BJ (cell line): ENCODE data around the gene KRTAP10-2. TPM values are rescaled to one million over a fixed set of nuclear protein-coding genes. Genes with fewer than 3 reads are reported as not detected.

ENCODE experiments used
- CTCF ChIA-PET: fragments of 350-600 bp; formaldehyde crosslinking; extraction: SDS; loops from one replicate; lab custom pipeline; 2021; ENCODE audit warnings: antibody characterized with exemption, inconsistent platforms; lab: Yijun Ruan, JAX
- POLR2A ChIA-PET: fragments of 300-600 bp; sonication (Branson Sonifier 250); formaldehyde crosslinking; extraction: SDS; loops from one replicate; lab custom pipeline; 2021; ENCODE audit warnings: antibody characterized with exemption; lab: Charles Lee
- DNase-seq: peaks from one replicate; pipeline ENCODE4 v3.0.0-alpha.2; 2011; ENCODE audit warnings: low read depth
- H3K27me3 ChIP-seq: 2 replicates; pipeline ENCODE4 v1.6.0; 2011; ENCODE audit warnings: low read length; ENCODE audit not compliant: control insufficient read depth, insufficient read depth
- H3K36me3 ChIP-seq: 2 replicates; pipeline ENCODE4 v1.5.1; 2011; ENCODE audit warnings: low read length; ENCODE audit not compliant: control insufficient read depth, insufficient read depth
- H3K4me3 ChIP-seq: 2 replicates; pipeline ENCODE4 v1.5.1; 2011; ENCODE audit warnings: low read depth, mild to moderate bottlenecking, control low read depth, low read length
- polyA plus RNA-seq: library from polyadenylated mRNA; depleted of rRNA; stranded (reverse); fragments of >200 nt; gene quantifications from 2 replicates; pipeline ENCODE4 v1.2.3, GENCODE V29; 2011
- TF ChIP-seq, protein P1 (sequence below): IDR thresholded peaks from 2 replicates; pipeline ENCODE4 v1.5.1; 2011; ENCODE audit warnings: low read depth, mild to moderate bottlenecking, control low read depth, inconsistent platforms, low read length, moderate library complexity; ENCODE audit not compliant: insufficient read depth

KRTAP10-2 gene
- polyA plus RNA-seq, 1 experiment: not detected

DNA sequence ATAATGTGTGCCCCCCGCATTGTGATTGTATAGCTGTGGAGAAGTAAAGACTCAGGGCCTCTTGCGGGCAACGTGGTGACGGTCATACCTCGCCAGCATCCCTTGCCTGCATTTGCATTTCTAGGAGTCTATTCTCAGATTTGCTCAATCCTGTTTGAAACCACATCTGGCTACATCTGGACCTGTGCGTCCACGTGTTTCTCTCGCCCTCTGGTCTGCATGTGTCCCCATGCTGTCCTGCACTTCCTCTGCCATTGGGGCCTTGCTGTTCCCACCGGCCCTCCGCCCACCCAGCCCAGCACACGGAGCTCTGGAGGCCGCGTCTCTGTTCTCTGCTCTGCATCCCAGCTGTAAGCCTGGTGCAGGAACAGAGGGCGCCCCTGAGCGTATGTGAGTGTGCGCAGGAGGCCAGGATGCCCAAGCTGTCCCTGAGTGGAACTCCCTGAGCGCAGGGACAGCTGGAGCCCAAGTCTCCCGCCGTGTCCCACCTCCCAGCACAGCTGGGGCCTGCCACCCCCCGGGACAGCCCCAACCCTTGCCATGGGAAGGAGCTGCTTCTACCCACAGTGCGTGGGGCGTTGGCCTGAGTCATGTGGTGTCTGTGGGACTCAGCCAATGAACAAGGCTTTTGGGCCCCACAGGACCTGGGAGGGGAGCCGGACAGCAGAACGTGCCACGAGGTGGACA lies 1.6 kb downstream of the KRTAP10-2 start:
- no peak overlapping the region for H3K4me3 ChIP-seq
- TF ChIP-seq, protein P1, sequence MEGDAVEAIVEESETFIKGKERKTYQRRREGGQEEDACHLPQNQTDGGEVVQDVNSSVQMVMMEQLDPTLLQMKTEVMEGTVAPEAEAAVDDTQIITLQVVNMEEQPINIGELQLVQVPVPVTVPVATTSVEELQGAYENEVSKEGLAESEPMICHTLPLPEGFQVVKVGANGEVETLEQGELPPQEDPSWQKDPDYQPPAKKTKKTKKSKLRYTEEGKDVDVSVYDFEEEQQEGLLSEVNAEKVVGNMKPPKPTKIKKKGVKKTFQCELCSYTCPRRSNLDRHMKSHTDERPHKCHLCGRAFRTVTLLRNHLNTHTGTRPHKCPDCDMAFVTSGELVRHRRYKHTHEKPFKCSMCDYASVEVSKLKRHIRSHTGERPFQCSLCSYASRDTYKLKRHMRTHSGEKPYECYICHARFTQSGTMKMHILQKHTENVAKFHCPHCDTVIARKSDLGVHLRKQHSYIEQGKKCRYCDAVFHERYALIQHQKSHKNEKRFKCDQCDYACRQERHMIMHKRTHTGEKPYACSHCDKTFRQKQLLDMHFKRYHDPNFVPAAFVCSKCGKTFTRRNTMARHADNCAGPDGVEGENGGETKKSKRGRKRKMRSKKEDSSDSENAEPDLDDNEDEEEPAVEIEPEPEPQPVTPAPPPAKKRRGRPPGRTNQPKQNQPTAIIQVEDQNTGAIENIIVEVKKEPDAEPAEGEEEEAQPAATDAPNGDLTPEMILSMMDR: no peak
- CTCF ChIA-PET: no interaction called here
- H3K27me3 ChIP-seq: no peaks in the 10 kb centered on the region
- no peak for DNase-seq
- H3K36me3 ChIP-seq: no peaks in the 10 kb centered on the region
- POLR2A ChIA-PET: no interaction called here

DNA sequence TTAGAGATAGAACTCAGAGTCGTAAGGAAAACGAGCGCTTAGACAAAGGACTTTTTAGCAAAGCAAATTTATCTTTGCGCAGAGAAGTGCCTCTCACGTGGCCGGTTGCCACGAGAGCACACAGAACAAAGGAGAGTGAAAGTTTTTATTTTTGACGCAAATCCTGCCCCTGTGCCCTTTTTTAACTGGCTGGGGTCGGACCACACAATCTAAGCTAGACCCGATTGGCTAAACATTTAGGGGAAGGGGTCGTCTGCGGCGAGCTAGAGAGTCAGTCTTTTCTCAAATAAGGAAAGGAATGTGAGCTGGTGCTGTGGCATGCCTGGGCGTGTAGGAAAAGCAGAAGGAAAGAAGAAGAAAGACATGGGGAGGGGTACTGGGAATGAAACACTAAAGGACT lies 2.4 kb downstream of the KRTAP10-2 start:
- POLR2A ChIA-PET: no interaction called here
- no peaks in the 10 kb centered on the region for H3K27me3 ChIP-seq
- H3K36me3 ChIP-seq: no peaks in the 10 kb centered on the region
- no peak for DNase-seq
- TF ChIP-seq, protein P1: no peak
- CTCF ChIA-PET: no interaction called here
- no peak overlapping the region for H3K4me3 ChIP-seq

DNA sequence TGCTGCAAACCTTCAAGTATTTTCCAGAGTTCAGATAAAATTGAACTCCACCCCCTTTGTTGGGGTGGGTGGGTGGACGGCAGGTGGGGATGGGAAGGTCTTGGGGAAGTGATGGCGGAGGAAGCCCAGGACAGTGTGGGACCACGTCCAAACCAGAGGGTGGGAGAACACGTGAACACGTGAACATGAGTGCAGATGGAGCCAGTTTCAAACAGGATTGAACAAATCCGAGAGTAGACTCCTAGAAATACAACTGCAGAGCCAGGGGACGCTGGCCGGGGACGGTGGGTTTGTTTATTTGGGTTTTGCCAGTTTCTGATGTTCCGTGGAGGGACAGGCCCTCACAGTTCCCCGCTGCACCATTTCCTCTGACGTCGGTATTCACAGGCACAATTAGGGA lies 2.9 kb downstream of the KRTAP10-2 start:
- H3K27me3 ChIP-seq: no peaks in the 10 kb centered on the region
- CTCF ChIA-PET: no interaction called here
- TF ChIP-seq, protein P1: no peak
- H3K4me3 ChIP-seq: no peak overlapping the region
- DNase-seq: no peak
- no peaks in the 10 kb centered on the region for H3K36me3 ChIP-seq
- POLR2A ChIA-PET: no interaction called here

DNA sequence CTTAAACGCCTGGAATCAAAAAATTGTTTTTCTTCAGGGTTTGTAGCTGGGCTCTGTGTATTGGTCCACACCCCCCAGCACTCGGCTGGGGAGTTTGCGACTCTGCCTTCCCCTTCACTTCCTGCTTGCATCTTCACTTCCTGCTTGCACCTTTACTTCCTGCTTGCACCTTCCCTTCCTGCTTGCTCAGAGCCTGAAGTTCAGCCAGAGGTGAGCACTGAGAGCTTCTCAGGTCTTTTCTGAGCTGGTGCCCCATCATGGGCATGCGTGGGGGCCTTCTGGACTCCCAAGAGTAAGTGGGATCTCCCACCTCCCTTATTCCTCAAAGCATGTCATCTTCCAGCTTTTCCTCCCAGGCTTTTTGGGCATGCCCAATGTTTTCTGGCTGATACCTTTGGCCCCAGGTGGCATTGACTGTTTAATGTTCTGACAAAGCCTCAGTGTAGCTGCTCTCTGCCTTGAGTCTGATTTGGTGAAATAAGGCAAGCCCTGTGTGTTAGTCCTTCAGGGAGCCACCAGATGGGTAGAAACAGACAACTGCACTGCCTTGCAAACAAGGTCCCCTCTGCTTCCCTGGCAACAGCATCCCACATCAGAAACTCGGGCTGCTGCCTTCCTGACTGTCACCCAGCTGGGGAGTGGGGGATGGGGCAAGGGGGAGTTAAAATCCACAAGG lies 3.5 kb downstream of the KRTAP10-2 start:
- Histone ChIP-seq H3K27me3 (no peaks in the 10 kb centered on the region), H3K36me3 (no peaks in the 10 kb centered on the region), H3K4me3 (no peak overlapping the region)
- ChIA-PET POLR2A (no interaction called here), CTCF (no interaction called here)
- DNase-seq: no peak
- TF ChIP-seq, protein P1: no peak

DNA sequence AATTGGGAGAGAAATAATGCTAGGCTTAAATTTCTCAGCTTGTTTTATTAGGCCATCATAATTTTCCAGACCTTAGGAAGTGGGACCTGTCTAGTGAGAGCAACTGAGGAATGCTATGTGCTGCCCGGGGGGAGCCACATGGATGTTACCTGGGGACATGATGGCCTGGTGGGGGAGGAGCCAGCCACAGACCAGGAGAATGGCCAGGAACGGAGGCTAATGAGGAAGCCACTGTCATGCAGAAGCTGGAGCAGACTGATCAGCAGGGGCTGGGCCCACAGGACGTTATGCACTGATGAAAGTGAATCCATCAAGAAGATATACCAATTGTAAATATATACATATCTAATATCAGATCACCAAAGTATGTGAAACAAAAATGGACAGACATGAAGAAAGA lies 6.7 kb downstream of the KRTAP10-2 start:
- ChIA-PET CTCF (no interaction called here), POLR2A (no interaction called here)
- Histone ChIP-seq H3K36me3 (no peaks in the 10 kb centered on the region), H3K4me3 (no peak overlapping the region), H3K27me3 (no peaks in the 10 kb centered on the region)
- DNase-seq: no peak
- TF ChIP-seq, protein P1: no peak
